ENCODE data around the gene HEXD.
"Not testable (repeated sequence)": the region's sequence is repeated elsewhere in the genome, so short reads cannot be mapped to it uniquely, and the experiment has no call there.

The HEXD gene

GRCh38 chr17:82378741-82379021 lies 39.5 kb upstream of the HEXD start:
- no peak for TF ChIP-seq CTCF (conservative IDR thresholded peaks at IDR 0.05; ENCODE audit: control insufficient read depth, insufficient read depth, low read depth, low read length)
- no peak overlapping the region for H3K4me3 ChIP-seq (ENCODE audit: control insufficient read depth, low read depth, low read length)

GRCh38 chr17:82380860-82381702 lies 37.1 kb upstream of the HEXD start:
- DNase-seq (ENCODE audit: low read depth) = peak; percentile 74
- TF ChIP-seq CTCF (conservative IDR thresholded peaks at IDR 0.05; ENCODE audit: control insufficient read depth, insufficient read depth, low read depth, low read length) = no peak
- H3K4me3 ChIP-seq (ENCODE audit: control insufficient read depth, low read depth, low read length) = peak overlapping the region; percentile 2

More at GRCh38 chr17:82378741-82379021, 39.5 kb upstream of the HEXD start:
- no peak for DNase-seq (ENCODE audit: low read depth)

- not testable (repeated sequence) for H3K4me3 ChIP-seq (ENCODE audit: control insufficient read depth, low read depth, low read length)
- peak; percentile 16 for DNase-seq (ENCODE audit: low read depth)
Measured at GRCh38 chr17:82381703-82382009, 36.5 kb upstream of the HEXD start.

- DNase-seq (ENCODE audit: low read depth); H3K4me3 ChIP-seq (ENCODE audit: control insufficient read depth, low read depth, low read length): not testable (repeated sequence)
Measured at GRCh38 chr17:82382220-82382932, 35.8 kb upstream of the HEXD start.

- TF ChIP-seq CTCF (conservative IDR thresholded peaks at IDR 0.05; ENCODE audit: control insufficient read depth, insufficient read depth, low read depth, low read length) = no peak
- no peak overlapping the region for H3K4me3 ChIP-seq (ENCODE audit: control insufficient read depth, low read depth, low read length)
- no peak for DNase-seq (ENCODE audit: low read depth)
Measured at GRCh38 chr17:82382933-82383255, 35.3 kb upstream of the HEXD start.

GRCh38 chr17:82383411-82383810 lies 34.7 kb upstream of the HEXD start:
- no peak for DNase-seq (ENCODE audit: low read depth)
- no peak overlapping the region for H3K4me3 ChIP-seq (ENCODE audit: control insufficient read depth, low read depth, low read length)
- no peak for TF ChIP-seq CTCF (conservative IDR thresholded peaks at IDR 0.05; ENCODE audit: control insufficient read depth, insufficient read depth, low read depth, low read length)

GRCh38 chr17:82384051-82384729 lies 34.0 kb upstream of the HEXD start:
- no peak overlapping the region for H3K4me3 ChIP-seq (ENCODE audit: control insufficient read depth, low read depth, low read length)
- no peak for TF ChIP-seq CTCF (conservative IDR thresholded peaks at IDR 0.05; ENCODE audit: control insufficient read depth, insufficient read depth, low read depth, low read length)
- DNase-seq (ENCODE audit: low read depth) = no peak

All from fibroblast of mammary gland (primary cell).